Stimulated activated CD4-positive, alpha-beta T cell treated with anti-CD3 and anti-CD28 coated beads, Interleukin-1b, Interleukin-23, amount 100 ng/mL, for 48 hours (primary cell): Measurements from ENCODE around the gene ITGB2.

Experiments used
- DNase-seq: peaks from one replicate; pipeline ENCODE4 v3.0.0-alpha.2; 2020

The ITGB2 gene

DNA sequence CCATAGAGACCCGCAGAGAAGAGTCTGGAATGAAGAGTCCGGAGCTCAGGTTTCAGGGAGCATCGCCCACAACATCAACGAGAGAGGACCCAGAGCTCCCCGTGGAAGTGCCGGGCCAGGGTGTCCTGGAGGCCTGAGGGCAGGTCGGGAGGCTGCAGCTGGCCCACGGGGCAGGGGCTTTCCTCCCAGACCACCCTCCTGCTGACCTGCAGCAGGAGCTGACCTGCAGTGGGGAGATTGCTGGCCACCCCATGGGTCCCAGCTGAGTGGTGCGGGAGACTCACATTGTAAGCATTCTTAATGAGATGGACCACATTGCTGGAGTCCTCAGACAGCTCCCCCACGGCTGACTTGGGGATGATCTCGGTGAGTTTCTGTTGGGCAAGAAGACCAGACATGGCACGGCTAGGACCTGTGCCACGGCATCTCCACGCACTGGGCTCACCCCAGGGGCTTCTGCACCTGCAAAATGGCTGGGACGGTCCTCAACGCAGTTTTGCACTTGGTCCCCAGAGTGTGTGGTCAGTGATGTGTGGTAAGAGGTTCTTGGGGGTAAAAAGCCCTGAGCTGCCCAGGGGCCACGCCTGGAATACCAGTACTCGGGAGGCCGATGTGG, 25.9 kb downstream of the ITGB2 start:
- no peak for DNase-seq

DNA sequence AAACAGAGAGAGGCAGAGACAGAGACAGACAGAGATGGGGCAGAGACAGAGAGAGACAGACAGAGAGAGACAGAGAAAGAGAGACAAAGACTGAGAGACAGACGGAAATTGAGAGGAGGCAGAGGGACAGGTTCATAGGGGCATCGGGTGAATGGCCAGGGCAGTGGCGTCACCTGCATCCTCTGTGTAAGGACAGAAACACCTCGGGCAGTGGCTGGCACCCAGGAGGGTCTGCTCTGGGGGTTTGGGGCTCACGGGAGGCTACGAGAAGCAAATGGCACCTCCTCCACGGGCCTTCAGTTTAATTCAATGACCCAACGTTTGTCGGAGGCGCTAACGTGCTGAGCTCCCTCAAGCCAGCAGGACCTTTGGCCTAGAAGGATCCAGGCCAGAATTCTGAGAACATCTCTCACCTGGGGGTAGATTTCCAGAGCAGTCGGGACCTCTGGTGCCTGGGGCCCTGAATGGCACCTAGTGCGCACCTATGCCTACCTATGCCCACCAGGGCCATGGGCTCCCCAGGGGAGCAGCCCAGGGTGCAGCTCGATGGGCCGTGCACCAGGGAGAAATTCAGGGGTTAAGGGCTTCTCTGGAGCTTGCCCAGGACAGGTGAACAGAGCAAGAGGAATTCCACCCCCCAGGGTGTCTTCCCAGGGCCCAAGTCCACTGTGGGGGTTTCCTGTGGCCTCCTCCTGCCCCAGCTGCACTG, 26.6 kb downstream of the ITGB2 start:
- DNase-seq: no peak

DNA sequence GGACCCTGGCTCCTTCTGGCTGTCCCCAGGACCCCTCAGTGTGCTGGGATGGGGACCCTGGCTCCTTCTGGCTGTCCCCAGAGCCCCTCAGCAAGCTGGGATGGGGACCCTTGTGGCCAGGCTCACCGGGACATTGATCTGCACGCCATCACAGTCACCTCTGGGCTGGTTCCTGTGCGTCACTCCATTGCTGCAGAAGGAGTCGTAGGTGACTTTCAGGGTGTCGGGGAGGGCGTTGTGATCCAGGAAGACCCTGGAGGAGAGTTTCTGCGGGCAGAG, 27.5 kb downstream of the ITGB2 start:
- DNase-seq: no peak

DNA sequence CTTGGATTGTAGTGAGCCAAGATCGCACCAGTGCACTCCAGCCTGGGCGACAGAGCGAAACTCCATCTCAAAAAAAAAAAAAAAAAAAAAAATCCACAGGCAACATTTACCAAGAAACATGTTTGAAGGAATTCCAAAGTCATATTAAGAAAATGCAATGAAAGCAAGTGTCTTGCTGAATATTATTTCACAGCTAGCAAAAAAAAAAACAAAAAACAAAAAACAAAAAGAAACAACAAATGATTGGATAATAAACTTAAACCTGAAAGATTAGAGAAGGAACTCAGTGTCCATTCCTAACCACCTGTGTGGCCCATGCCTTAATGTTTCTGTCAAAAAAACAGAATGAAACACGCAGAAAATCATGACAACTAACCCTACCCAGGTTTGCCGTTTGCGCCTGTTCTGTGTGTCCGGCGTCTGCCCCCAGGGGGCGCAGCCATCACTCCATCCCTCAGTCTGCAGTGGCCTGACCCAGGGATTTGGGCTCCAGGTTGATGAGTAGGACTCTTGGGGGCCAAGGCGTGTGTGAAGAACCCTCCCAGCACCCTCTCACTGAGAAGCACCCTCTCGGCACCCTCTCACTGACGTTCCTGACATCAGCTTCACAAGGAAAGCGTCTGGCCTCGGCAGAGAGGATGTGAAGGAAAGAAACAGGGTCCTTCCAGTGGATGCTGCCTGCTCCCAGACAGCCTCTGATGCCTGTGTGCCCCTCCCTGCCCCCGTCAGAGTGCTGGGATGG, 28.0 kb downstream of the ITGB2 start:
- peak; percentile 70 for DNase-seq

DNA sequence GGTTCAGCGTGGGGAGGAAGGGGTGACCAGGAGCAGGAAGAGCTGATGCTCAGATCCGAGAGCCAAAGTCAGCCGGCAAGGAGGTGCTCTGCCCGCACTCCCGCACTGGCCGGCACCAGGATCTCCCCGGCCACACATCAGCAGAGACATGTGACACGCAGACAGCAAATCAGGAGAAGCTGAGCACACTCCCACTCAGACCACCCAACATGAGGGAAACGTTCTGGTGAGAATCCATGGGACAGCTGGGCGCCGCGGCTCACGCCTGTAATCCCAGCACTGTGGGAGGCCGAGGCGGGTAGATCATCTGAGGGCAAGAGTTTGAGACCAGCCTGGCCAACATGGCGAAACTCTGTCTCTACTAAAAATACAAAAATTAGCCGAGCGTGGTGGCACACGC, 28.6 kb downstream of the ITGB2 start:
- no peak for DNase-seq

DNA sequence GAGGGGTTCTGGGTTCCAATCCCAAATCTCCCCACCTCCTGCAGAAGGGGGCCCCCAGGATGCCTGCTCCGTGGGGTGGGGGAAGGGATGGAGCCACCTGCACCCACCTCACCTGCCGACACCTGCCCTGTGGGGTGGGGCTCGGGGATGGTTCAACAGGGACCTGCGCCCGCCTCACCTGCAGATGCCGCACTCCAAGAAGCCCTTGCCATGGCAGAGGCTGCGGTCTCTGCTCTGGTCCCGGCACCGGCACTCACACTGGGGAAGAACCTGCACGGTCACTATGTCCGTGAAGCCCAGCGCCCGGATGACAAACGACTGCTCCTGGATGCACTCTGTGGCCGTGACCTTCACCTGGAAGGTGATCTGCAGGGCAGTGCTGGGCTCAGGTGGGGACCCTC, 29.1 kb downstream of the ITGB2 start:
- no peak for DNase-seq

DNA sequence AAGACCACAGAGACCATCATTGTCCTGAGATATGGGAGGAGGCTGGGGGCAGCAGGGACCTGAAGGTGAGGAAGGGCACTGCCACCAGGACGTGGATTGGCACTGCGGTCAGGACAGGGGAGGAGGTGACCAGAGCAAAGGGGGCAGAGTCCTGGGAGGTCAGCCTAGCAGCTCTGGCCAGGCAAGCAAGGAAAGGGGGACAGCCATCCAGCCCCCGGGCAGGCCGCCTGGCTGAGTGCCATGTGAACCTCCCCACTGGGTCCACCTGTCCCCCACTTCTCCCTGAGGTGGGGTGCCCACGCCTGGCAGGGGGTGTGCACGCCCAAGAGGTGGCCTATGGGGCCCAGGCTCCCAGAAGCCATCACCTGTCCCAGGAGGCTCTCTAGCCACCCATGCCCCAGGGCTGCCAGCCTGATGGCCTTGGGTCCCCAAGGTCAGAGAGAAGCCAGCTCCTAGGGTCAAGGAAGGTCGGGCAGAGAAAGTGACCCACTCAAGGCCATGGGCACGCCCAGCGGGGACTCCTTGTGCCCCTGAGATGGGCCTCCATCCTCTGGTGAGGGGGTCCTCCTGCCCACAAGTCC, 29.6 kb downstream of the ITGB2 start:
- DNase-seq: no peak

DNA sequence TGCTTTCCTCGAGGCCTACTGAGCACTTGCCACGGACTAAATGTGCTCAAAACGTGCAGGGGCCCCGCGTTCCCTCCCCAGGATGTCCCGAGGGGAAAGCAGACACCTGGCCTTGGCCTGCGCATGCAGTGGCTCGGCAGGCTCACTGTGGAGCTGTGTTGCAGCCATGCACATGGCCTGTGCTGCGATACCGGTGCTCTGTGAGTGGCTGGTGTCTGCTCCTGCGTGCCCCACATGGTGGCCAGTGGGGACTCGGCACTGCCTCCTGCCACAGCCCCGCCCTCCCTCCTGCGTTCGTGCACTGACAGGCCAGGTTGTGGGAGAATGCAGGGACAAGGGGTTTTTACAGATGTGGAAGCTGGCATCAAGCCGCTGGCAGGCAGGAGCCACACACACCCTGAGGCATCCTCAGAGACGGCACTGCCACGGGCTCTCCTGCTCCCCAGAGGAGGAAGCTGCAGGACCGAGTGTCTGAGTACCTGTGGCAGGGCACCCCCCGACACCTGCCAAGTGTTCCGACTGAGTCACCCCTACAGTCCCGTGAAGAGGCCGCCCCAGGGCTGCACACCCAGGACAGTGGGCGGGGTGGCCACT, 30.3 kb downstream of the ITGB2 start:
- no peak for DNase-seq

DNA sequence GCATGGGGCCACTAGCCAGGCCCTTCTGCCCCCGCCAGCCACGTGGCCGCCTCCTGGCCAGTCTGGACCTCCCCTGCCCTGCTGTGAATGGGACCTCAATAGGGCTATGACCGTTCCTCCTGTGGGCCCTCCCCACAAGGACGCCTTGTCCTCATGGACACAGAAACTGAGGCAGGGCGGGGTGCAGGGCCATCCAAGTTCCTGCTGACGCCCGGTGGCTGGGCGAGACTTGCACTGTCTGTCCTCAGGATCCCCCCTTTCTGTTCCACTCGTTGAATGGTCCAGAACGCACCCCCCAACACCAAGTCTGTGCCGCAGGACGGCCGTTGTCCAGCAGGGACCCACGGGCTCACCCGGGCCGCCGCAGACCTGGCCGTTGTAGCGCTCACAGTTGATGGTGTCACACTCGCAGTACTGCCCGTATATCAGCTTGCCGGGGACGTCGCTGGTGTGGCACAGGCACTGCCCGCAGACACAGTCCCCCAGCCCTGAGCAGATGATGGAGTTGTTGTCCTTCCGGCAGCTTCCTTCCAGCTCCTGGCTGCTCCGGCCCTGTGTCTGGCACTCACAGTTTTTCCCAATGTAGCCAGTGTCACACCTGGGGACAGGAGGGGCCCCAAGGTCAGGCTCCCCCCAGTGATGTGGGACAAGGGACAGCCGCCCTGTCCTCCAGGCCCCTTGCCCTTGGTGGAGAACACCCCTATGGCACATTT, 30.9 kb downstream of the ITGB2 start:
- DNase-seq: no peak

DNA sequence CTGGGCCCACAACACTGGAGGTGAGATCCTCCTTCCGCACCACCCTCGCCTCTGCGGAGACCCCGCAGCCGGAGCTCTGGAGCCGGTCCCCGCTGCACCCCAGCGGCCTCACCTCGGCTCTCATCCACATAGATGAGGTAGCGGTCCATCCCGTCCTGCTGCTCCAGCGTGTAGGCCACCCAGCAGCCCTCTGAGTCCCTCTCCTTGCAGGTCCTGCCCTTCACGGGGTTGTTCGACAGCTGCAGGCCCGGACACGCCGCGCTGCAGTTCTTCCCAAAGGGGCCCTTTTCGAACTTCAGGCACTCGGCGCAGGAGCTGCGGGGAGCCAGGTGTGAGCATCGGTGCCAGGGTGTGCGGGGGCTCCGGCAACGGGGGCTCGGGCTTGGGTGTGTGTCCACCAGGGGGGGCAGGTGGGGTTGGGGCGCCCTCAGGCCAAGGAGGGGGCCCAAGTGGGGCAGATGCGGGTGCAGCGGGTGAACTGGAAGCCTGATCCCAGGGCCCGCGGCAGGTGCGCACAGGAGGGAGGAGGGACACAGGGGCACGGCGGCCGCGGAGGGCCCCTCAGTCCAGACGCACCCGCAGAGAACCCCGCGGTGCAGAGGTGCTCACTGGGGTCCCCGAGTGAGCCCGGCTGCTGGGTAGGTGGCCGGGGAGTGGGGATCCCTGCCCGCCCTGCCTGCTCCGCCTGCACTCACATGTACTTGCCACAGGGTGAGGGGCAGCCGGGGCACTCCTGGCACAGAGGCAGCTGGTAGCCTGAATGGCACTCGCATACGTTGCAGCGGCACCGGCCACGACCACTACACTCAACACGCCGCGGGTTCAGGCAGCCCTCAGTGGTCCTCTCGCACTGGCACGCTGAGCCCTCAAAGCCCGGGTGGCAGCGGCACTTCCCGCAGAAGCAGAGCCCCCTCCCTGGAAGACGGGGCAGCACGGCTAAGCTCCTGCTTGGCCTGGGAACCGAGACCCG, 31.8 kb downstream of the ITGB2 start:
- DNase-seq: no peak

DNA sequence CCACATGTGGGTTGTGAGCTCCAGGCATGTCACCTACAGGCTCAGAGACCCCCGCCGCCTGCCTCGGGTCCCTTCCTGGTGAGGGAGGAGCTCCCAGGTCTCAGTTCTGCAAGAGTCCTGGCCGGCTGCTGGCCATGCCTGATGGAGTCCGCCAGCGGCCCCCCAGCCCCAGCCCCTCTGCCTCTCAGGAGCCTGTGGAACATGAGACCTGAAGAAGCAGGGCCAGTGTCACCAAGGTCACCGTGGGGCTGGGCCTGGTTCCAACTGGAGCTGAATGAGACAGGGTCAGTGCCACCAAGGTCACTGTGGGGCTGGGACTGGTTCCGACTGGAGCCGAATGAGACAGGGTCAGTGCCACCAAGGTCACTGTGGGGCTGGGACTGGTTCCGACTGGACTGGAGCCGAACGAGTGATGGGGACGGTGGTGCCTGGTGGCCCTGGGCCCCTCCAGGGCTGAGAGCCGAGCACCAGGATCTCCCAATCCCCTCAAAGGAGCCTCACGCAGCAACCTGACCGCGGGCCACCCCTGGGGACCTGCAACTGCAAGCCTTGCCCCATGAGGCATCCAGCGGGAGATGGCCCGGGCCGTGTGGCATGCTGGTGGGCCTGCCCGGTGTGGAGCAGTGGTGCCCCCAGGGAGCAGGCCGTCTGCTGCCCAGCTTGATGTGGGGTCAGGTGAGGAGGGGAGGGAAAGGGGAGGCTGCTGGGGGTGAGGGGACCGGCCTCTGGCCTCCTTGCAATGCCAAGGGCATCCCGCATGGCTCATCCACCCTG, 32.7 kb downstream of the ITGB2 start:
- no peak for DNase-seq

DNA sequence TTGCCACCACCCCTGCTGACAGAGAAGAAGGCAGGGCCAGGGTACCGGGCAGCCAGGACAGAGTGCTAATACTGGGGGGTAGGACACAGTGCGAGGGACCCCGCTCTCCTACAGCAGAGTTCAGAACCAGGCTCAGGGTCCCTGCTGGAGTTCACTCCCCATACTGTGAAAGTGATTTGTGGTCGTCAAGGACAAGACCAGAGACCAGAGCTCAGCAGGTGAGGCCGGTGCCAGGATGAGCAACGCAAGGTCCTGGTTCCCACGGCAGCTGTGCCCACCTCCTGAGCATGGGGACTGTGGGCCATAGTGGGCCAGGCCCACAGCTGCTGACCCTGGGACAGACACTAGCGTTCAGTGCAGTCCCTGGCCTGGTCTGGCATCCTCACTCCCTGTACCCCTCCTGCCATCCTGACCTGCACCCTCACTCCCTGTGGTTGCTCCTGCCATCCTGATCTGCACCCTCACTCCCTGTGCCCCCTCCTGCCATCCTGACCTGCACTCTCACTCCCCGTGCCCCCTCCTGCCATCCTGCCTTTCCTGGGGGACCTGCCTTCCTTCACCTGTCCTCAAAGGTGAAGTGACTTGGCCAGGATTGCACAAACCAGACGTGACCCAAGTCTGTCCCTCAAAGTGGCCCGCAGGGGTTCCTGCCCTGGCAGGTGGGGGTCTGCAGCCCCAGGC, 33.4 kb downstream of the ITGB2 start:
- no peak for DNase-seq

DNA sequence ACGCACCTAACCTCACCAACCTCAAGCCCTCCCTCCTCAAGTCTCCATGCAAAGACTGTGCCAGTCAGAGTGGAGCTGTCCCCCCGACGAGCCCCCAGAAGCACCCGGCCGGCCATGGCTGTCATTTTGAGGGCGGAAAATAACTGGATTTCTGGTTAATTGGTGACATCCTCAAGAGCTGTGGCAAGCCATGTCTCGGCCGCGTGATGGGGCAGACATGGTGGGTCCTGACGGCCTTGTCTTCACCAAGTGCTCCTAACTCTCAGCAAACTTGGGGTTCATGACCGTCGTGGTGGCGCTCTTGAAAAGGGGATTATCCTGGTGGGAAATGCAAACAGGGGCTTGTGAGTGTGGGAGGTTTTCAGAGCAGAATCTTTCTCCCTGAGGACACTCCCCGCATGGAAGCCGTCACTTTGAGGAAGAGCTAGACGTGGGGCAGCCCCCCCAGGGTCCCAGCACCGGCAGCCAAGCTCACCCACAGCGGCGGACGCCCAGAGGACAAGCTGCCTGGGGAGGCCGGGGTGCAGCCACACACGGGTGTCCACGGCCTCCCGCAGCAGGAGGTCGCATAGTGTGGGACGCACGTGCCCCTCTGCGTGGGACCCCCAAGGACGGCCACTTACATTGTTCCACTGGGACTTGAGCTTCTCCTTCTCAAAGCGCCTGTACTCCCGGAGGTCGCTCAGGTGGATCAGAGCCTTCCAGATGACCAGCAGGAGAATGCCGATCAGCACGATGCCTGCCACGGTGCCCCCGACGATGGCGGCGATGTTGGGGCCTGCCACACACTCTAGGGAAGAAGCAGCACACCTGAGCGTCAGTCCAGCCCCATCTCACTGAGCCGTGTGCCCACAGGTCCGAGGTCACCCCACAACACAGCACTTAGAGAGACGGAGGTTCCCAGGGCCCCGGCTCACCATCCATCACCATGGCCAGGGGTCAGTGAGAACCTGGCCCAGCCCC, 34.3 kb downstream of the ITGB2 start:
- no peak for DNase-seq

DNA sequence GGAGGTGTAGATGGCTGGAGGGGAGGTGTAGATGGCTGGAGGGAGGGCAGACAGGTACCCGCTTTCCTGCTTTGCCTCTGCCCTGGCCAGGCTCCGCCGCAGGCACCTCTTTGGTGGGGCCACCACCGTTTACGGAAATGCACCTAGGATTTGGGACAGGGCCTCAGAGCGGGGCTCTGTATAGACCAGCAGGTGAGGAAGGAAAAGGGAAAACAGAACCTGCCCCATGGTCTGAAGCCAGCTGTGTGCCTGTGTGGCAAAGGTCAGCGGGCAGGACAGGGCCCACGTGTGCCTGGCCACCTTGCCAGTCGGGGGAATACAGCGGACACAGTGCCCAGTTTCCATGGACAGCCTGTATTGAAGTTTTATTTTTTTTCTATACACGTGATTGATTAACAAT, 35.1 kb downstream of the ITGB2 start:
- DNase-seq: no peak

DNA sequence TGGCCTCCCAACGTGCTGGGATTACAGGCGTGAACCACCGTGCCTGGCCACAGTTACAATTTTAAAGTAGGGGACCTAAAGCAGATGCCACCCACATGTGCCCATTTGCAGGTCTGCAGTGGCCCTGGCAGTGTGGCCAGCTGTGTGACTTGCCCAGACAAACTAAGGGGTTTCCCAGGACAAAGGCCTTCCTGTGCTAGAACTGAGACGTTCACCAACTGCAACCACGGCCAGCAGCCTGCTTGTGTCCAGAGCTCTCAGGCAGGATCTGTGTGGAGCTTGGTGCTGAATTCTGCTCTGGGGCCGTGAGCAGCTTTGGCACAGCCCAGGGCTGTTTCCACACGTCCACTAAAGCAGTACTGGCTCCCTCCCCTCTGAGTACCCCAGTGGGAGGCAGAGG, 36.6 kb downstream of the ITGB2 start:
- no peak for DNase-seq

DNA sequence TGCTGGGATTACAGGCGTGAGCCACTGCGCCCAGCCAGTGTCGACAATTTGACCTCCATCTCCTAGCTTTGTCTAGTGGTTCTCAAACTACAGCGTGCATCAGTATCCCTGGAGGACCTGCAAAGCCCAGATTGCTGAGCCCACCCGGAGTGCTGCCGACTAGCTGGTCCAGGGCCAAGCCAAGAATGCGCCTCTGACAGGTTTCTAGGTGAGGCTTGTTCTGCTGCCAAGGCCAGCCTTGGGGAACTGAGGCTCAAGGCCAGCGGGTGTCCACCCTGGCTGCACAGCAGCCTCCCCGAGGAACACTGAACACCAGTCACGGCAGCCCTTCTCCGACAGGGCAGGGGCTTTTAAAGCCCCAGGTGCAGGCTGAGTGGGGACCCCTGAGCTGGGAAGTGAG, 37.4 kb downstream of the ITGB2 start:
- no peak for DNase-seq

DNA sequence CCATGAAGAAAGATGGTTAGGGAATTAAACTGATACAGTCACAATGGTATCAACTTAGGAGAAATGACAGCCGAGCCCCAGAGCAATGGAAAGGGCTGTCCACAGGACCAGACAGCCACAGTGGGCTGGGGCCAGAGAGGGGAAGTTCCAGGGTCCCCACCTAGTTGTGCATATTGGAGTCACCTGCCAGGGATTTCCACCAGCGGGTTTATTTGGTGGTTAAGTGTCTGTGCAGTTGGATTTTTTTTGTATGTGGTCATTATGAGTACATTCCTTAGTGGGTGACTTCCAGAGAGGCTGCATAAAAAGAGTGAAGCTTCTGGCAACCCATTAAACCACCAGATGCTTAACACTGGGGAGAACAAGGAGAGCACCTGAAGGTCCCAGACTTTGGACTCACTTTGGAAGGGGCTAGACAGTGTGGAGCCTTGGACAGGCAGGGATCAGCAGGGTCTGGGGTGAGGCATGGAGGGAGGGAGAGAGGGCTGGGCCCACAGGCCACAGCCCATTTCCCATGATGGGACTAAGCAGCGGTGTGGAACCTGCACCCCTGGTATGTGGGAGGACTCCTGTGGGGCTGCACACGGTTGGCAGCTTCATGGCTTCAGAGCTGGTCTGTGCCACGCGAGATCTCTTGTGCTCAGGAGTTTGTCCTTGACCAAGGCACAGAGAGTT, 39.4 kb downstream of the ITGB2 start:
- DNase-seq: no peak

DNA sequence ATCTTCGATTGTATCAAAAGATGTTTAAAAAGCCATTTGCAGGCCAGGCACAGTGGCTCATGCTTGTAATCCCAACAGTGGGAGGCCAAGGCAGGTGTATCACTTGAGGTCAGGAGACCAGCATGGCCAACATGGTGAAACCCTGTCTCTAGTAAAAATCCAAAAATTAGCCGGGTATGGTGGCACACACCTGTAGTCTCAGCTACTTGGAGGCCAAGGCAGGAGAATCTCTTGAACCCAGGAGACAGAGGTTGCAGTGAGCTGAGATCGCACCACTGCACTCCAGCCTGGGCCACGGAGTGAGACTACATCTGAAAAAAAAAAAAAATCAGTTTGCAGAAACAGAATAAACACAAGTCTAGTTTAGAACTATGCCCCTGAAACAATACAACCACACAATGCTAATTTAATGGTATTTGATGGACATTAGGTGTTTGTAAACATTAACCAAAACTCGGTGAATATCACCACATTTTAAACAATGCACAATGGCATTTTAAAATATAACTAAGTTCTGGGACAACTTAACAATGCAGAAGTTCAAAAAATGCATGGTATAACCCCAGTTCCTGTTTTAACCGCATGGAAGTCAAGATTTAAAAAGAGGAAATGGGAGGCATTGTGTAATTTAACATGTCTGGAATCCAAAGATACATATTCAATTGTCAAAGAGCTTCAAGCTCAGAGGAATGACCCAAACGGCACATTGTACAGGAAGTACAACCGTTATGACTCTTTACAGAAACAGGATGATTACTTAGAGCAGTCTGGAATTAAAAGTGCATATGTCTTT, 40.1 kb downstream of the ITGB2 start:
- DNase-seq: no peak
